HL-60 (cell line): ENCODE data around the gene MYO10.

ENCODE experiments used
- DNase-seq, 2 experiments: peaks; one replicate each; pipeline ENCODE4 v3.0.0-alpha.2; 2010 to 2020; ENCODE audit warnings: low read depth in 1 of 2, low spot score in 1 of 2
- H3K27ac ChIP-seq: fragments of 250-450 bp; sonication (Bioruptor Pico); replicated peaks from 2 replicates; pipeline ENCODE4 v1.5.1; 2020; ENCODE audit warnings: mild to moderate bottlenecking, moderate library complexity
- H3K27me3 ChIP-seq: fragments of 250-450 bp; sonication (Bioruptor Pico); 2 replicates; pipeline ENCODE4 v1.5.1; 2021; ENCODE audit warnings: mild to moderate bottlenecking, moderate library complexity; ENCODE audit not compliant: insufficient read depth, poor library complexity, severe bottlenecking
- H3K4me3 ChIP-seq: replicated peaks from 2 replicates; pipeline ENCODE4 v1.5.1; 2011; ENCODE audit warnings: mild to moderate bottlenecking, control low read depth, low read length; ENCODE audit not compliant: insufficient read depth
- GABPA ChIP-seq: IDR thresholded peaks from 2 replicates; pipeline ENCODE4 v1.6.1; 2012; ENCODE audit warnings: low read depth
- POLR2AphosphoS5 ChIP-seq: IDR thresholded peaks from 2 replicates; pipeline ENCODE4 v1.6.1; 2012; ENCODE audit warnings: low read depth
- SPI1 ChIP-seq: IDR thresholded peaks from 2 replicates; pipeline ENCODE4 v1.6.1; 2012; ENCODE audit warnings: low read depth, mild to moderate bottlenecking, borderline replicate concordance
- TF ChIP-seq, protein P1 (sequence below): IDR thresholded peaks from 2 replicates; pipeline ENCODE4 v1.6.1; 2012; ENCODE audit warnings: low read depth; ENCODE audit not compliant: insufficient replicate concordance
- TF ChIP-seq, protein P2 (sequence below): IDR thresholded peaks from one replicate; pipeline ENCODE4 v1.5.1; 2011; ENCODE audit warnings: low read length, control low read depth, inconsistent platforms; ENCODE audit not compliant: insufficient read depth

Gene MYO10

DNA sequence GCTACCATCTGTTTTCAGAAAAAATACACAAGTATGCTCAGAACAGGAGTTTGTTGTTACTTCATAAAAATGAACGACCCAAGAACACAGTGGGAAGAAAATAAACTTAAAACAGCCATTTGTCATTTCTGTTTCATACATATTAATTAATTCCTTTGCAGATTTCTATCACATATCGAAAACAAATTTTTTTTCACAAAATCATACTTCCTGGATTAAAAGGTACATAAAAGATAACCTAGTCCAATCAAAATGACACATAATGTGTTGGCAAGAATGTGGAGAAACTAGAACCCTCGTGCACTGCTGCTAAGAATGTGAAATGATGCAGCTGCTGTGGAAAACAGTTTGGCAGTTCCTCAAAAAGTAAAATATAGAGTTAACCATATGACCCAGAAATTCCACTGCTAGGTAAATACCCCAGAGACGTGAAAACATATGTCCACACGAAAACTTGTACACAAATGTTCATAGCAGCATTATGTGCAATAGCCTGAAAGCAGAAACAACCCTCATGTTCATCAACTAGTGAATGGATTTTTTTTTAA, 46.0 kb downstream of the MYO10 start:
- Histone ChIP-seq H3K27me3 (no peaks in the 10 kb centered on the region), H3K27ac (no peak overlapping the region), H3K4me3 (no peak overlapping the region)
- TF ChIP-seq, protein P1, sequence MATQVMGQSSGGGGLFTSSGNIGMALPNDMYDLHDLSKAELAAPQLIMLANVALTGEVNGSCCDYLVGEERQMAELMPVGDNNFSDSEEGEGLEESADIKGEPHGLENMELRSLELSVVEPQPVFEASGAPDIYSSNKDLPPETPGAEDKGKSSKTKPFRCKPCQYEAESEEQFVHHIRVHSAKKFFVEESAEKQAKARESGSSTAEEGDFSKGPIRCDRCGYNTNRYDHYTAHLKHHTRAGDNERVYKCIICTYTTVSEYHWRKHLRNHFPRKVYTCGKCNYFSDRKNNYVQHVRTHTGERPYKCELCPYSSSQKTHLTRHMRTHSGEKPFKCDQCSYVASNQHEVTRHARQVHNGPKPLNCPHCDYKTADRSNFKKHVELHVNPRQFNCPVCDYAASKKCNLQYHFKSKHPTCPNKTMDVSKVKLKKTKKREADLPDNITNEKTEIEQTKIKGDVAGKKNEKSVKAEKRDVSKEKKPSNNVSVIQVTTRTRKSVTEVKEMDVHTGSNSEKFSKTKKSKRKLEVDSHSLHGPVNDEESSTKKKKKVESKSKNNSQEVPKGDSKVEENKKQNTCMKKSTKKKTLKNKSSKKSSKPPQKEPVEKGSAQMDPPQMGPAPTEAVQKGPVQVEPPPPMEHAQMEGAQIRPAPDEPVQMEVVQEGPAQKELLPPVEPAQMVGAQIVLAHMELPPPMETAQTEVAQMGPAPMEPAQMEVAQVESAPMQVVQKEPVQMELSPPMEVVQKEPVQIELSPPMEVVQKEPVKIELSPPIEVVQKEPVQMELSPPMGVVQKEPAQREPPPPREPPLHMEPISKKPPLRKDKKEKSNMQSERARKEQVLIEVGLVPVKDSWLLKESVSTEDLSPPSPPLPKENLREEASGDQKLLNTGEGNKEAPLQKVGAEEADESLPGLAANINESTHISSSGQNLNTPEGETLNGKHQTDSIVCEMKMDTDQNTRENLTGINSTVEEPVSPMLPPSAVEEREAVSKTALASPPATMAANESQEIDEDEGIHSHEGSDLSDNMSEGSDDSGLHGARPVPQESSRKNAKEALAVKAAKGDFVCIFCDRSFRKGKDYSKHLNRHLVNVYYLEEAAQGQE = no peak
- TF ChIP-seq SPI1 = peak; percentile 42; the same call in 1 of the 2 replicates
- no peak for DNase-seq

DNA sequence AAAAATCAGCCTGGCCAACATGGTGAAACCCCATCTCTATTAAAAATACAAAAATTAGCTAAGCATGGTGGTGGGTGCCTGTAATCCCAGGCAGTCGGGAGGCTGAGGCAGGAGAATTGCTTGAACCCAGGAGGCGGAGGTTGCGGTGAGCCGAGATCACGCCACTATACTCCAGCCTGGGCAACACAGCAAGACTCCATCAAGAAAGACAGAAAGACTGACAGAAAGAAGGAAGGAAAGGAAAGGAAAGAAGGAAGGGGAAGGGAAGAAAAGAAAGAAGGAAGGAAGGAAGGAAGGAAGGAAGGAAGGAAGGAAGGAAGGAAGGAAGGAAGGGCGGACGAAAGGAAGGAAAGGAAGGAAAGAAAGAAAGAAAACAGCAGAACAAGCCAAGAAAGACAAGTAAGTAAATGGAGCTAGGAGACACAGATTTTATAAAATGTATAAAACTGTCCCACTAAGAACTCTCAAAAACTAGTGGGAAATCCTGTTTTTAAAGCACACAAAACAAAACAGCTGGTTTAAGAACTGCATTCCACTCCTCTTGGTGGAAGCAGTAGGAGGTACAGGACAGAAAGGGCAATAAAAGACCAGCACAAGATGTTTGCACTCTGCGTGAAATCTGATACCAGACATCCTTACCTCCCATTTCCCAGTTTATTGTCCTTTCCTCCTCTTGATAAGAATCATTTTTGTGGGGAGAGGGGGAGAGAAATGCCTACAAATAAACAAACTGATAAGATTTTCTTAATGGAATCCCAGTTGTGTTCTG, 46.7 kb downstream of the MYO10 start:
- TF ChIP-seq, protein P2, sequence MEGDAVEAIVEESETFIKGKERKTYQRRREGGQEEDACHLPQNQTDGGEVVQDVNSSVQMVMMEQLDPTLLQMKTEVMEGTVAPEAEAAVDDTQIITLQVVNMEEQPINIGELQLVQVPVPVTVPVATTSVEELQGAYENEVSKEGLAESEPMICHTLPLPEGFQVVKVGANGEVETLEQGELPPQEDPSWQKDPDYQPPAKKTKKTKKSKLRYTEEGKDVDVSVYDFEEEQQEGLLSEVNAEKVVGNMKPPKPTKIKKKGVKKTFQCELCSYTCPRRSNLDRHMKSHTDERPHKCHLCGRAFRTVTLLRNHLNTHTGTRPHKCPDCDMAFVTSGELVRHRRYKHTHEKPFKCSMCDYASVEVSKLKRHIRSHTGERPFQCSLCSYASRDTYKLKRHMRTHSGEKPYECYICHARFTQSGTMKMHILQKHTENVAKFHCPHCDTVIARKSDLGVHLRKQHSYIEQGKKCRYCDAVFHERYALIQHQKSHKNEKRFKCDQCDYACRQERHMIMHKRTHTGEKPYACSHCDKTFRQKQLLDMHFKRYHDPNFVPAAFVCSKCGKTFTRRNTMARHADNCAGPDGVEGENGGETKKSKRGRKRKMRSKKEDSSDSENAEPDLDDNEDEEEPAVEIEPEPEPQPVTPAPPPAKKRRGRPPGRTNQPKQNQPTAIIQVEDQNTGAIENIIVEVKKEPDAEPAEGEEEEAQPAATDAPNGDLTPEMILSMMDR = no peak
- TF ChIP-seq GABPA = no peak
- TF ChIP-seq, protein P1 = no peak
- TF ChIP-seq POLR2AphosphoS5 = no peak
- no peak for TF ChIP-seq SPI1
- Histone ChIP-seq H3K27ac (no peak overlapping the region), H3K4me3 (no peak overlapping the region), H3K27me3 (no peaks in the 10 kb centered on the region)
- DNase-seq = no peak

DNA sequence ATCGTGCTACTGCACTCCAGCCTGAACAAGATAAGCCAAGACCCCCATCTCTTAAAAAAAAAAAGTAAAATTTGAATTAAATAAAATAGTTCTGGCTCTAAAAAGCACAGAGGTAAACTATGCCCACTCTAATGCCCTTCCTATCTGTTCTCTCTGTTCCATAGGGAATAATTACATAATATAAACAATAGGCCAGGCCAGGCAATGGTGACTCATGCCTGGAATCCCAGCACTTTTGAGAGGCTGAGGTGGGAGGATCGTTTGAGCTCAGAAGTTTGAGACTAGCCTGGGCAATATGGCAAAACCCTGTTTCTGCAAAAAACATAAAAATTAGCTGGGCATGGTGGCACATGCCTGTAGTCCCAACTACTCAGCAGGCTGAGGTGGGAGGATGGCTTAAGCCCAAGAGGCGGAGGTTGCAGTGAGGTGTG, 47.4 kb downstream of the MYO10 start:
- Histone ChIP-seq H3K27me3 (no peaks in the 10 kb centered on the region), H3K27ac (no peak overlapping the region), H3K4me3 (no peak overlapping the region)
- TF ChIP-seq SPI1 (no peak), POLR2AphosphoS5 (no peak), GABPA (no peak)
- TF ChIP-seq, protein P2 = no peak
- TF ChIP-seq, protein P1 = no peak
- DNase-seq = no peak
